Measurements from ENCODE around the gene PPM1H. TPM values are rescaled to one million over a fixed set of nuclear protein-coding genes. Genes with fewer than 3 reads are reported as not detected.

The PPM1H gene
- total and polyA plus RNA-seq, 2 donors (not counting 1 experiment from before 2014, with no cell fraction given) = 0.01 TPM; not detected in 1

DNA sequence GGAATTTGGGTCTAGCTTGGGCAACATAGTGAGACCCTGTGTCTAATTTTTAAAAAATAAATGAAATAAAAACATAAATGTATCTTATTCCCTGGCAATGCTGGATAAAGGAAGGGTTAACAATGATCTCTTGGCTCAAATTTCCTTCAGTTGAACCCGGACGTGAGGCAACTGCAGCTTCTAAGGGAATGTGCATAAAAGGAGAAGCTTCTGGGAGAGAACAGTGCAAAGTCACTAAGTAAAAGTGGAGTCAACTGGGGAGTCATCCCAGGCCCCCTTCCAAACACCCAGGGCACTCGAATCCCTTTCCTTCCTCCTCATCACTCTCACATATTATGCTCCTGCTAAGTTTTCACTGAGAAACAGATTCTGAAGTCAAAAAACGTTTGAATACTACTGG, 147.3 kb downstream of the PPM1H start:
- Histone ChIP-seq H3K79me2 (ENCODE audit: control insufficient read depth, insufficient read depth, low read length) (no peaks in the 10 kb centered on the region), H3K4me2 (replicated peaks; ENCODE audit: low read depth, low read length, poor library complexity, severe bottlenecking) (no peak overlapping the region), H3K4me1 (ENCODE audit: control insufficient read depth in 2 of 2, insufficient read depth in 2 of 2, low read length in 2 of 2) (no peaks in the 10 kb centered on the region), H2AFZ (ENCODE audit: insufficient read depth, low read depth, low read length, poor library complexity, severe bottlenecking) (no peak overlapping the region), H3K9ac (ENCODE audit: low read length) (no peak overlapping the region), H3K9me3 (ENCODE audit: control extremely low read depth in 1 of 3, control insufficient read depth in 2 of 3, insufficient read depth in 1 of 3, low read length in 2 of 3) (no peaks in the 10 kb centered on the region), H3K27ac (ENCODE audit: low read length in 2 of 2) (no peak overlapping the region), H4K20me1 (ENCODE audit: control insufficient read depth, insufficient read depth, low read length, poor library complexity, severe bottlenecking) (no peaks in the 10 kb centered on the region), H3K4me3 (ENCODE audit: control extremely low read depth in 1 of 5, extremely low read depth in 1 of 5, insufficient read depth in 1 of 5, low read depth in 2 of 5, low read length in 4 of 5) (no peak overlapping the region), H3K27me3 (replicated peaks in 1 of 4; ENCODE audit: control extremely low read depth in 1 of 4, control insufficient read depth in 3 of 4, insufficient read depth in 4 of 4, low read length in 3 of 4) (no peaks in the 10 kb centered on the region), H3K36me3 (replicated peaks in 1 of 2; ENCODE audit: control extremely low read depth in 1 of 2, control insufficient read depth in 1 of 2, extremely low read depth in 1 of 2, insufficient read depth in 2 of 2, low read length in 1 of 2) (no peaks in the 10 kb centered on the region)
- Mint-ChIP-seq H3K4me3 (no peak overlapping the region), H3K9me3 (ENCODE audit: insufficient read depth) (no peaks in the 10 kb centered on the region), H3K4me1 (no peaks in the 10 kb centered on the region), H3K27me3 (no peaks in the 10 kb centered on the region), H3K27ac (no peak overlapping the region)
- no peak for DNase-seq
- WGBS (ENCODE audit: insufficient coverage) = no CpG with 5 or more reads among the region's 4 CpGs
- ChIA-PET CTCF (interaction anchor here (0.8 to 5.2 kb wide), 3 partner anchors 9 to 349 kb away, joined by 3 to 62 read pairs (median 7); no protein-coding TSS in a partner anchor), POLR2A (no interaction called here)
- TF ChIP-seq EZH2 (IDR thresholded peaks at IDR 0.05; ENCODE audit: borderline replicate concordance, insufficient read depth, low read depth, low read length, poor library complexity, severe bottlenecking) = no peak
- TF ChIP-seq CTCF (IDR thresholded peaks at IDR 0.05) = no peak
- no peak for ATAC-seq (ENCODE audit: low read depth)
- intact Hi-C loops (cut with micrococcal nuclease) = no loop called here

DNA sequence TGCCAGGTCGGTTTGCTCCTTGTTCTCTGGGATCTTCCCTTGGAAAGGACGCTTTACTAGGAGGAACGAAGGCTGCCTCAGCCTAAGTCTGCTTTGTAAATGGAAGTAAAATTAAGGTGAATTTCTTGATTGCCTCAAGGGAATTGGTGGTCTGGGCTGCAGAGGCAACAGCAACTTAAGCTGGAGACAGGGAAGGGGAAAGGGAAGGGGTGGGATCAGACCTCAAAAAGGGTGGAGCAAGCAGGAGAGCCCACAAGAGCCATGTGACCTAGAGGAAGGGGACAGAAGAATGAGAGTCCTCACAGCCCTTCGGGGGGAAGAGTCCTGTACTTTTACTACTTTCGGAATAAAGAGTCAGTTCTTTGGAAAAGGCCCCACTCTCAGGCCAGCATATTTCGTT, 147.9 kb downstream of the PPM1H start:
- Histone ChIP-seq H3K36me3 (replicated peaks in 1 of 2; ENCODE audit: control extremely low read depth in 1 of 2, control insufficient read depth in 1 of 2, extremely low read depth in 1 of 2, insufficient read depth in 2 of 2, low read length in 1 of 2) (no peaks in the 10 kb centered on the region), H3K9me3 (ENCODE audit: control extremely low read depth in 1 of 3, control insufficient read depth in 2 of 3, insufficient read depth in 1 of 3, low read length in 2 of 3) (no peaks in the 10 kb centered on the region), H3K79me2 (ENCODE audit: control insufficient read depth, insufficient read depth, low read length) (no peaks in the 10 kb centered on the region), H3K4me2 (replicated peaks; ENCODE audit: low read depth, low read length, poor library complexity, severe bottlenecking) (no peak overlapping the region), H4K20me1 (ENCODE audit: control insufficient read depth, insufficient read depth, low read length, poor library complexity, severe bottlenecking) (no peaks in the 10 kb centered on the region), H2AFZ (ENCODE audit: insufficient read depth, low read depth, low read length, poor library complexity, severe bottlenecking) (no peak overlapping the region), H3K27me3 (replicated peaks in 1 of 4; ENCODE audit: control extremely low read depth in 1 of 4, control insufficient read depth in 3 of 4, insufficient read depth in 4 of 4, low read length in 3 of 4) (no peaks in the 10 kb centered on the region), H3K27ac (ENCODE audit: low read length in 2 of 2) (no peak overlapping the region), H3K4me3 (ENCODE audit: control extremely low read depth in 1 of 5, extremely low read depth in 1 of 5, insufficient read depth in 1 of 5, low read depth in 2 of 5, low read length in 4 of 5) (no peak overlapping the region), H3K4me1 (ENCODE audit: control insufficient read depth in 2 of 2, insufficient read depth in 2 of 2, low read length in 2 of 2) (no peaks in the 10 kb centered on the region), H3K9ac (ENCODE audit: low read length) (no peak overlapping the region)
- intact Hi-C loops (cut with micrococcal nuclease) = no loop called here
- no peak for TF ChIP-seq EZH2 (IDR thresholded peaks at IDR 0.05; ENCODE audit: borderline replicate concordance, insufficient read depth, low read depth, low read length, poor library complexity, severe bottlenecking)
- TF ChIP-seq CTCF (IDR thresholded peaks at IDR 0.05) = no peak
- ChIA-PET CTCF (no interaction called here), POLR2A (no interaction called here)
- ATAC-seq (ENCODE audit: low read depth) = no peak
- 96% methylated on average over 4 of the region's 6 CpGs for WGBS (ENCODE audit: insufficient coverage)
- Mint-ChIP-seq H3K27ac (no peak overlapping the region), H3K4me3 (no peak overlapping the region), H3K27me3 (no peaks in the 10 kb centered on the region), H3K4me1 (no peaks in the 10 kb centered on the region), H3K9me3 (ENCODE audit: insufficient read depth) (no peaks in the 10 kb centered on the region)
- DNase-seq = no peak

Measured in B cell (primary cell).